Left lung (tissue), 14 donors: ENCODE results near the gene ZCWPW2. TPM values are rescaled to one million over a fixed set of nuclear protein-coding genes. Genes with fewer than 3 reads are reported as not detected.

Source experiments
- ATAC-seq: fragments of 200-7000 bp; cut with Tn5 transposase; one replicate; pipeline ENCODE4 v1.9.1; 2020; ENCODE audit warnings: moderate library complexity
- DNase-seq, 4 donors: peaks; one replicate each; pipeline ENCODE4 v3.0.0-alpha.2; 2013 to 2020
- H3K27ac ChIP-seq, 2 donors: fragments of 200-600 bp; sonication (generic) in 1 of 2; one replicate each; pipeline versions ENCODE4 v1.5.0 to v1.8.0; 2020 to 2021
- H3K27me3 ChIP-seq, 2 donors: fragments of 200-600 bp; sonication (generic) in 1 of 2; one replicate each; pipeline versions ENCODE4 v1.5.0 to v1.8.0; 2020 to 2021
- H3K36me3 ChIP-seq, 2 donors: fragments of 200-600 bp; sonication (generic) in 1 of 2; one replicate each; pipeline versions ENCODE4 v1.5.0 to v1.8.0; 2020 to 2021
- H3K4me1 ChIP-seq, 2 donors: fragments of 200-600 bp; one replicate each; pipeline ENCODE4 v1.8.0; 2021
- H3K4me3 ChIP-seq, 2 donors: fragments of 200-600 bp; sonication (generic) in 1 of 2; one replicate each; pipeline versions ENCODE4 v1.5.0 to v1.8.0; 2020 to 2021; ENCODE audit warnings: mild to moderate bottlenecking in 1 of 2
- H3K9me3 ChIP-seq, 2 donors: fragments of 200-600 bp; sonication (generic) in 1 of 2; one replicate each; pipeline versions ENCODE4 v1.5.0 to v1.8.0; 2020 to 2021
- CTCF ChIP-seq, 2 donors: fragments of 200-600 bp; sonication (generic) in 1 of 2; IDR thresholded peaks; one replicate each; pipeline versions ENCODE4 v1.5.0 to v1.8.0; 2021; ENCODE audit warnings: antibody characterized with exemption in 2 of 2
- intact Hi-C, 2 donors: fragments of 100-400 bp; cut with DNase I; formaldehyde crosslinking; loops; one replicate each; pipeline versions ENCODE4 v1.11.2 to v1.14.2; 2022
- long read RNA-seq, 12 donors: library from polyadenylated mRNA in 2 of 12; unstranded in 2 of 12; transcript quantifications; one replicate each; pipeline ENCODE4 v2.0.0 and lab custom pipeline, GENCODE V29; 2019 to 2026
- polyA plus RNA-seq, 6 donors: library from polyadenylated mRNA; unstranded; fragments of 120-200 nt; gene quantifications; one replicate each; pipeline ENCODE4 v1.2.1, GENCODE V29; 2013; ENCODE audit not compliant: insufficient read length in 6 of 6
- total RNA-seq, 2 donors: library from RNA; stranded (reverse); fragmentation: NEBNext Ultra II Directional; extraction: Animal tissue kit (Norgen Biotek cat#: 25700); gene quantifications; one replicate each; pipeline ENCODE4 v1.2.1, GENCODE V29; 2021
- donor health status: DM: no; HTN: yes; CAD: no.
- donor health status: DM: no; HTN: no; CAD: no.

ZCWPW2 gene
- 1 to 10 TPM in 1 of 2 donors, under 1 TPM in 1; 0.84 to 1.9 TPM for total RNA-seq
- polyA plus RNA-seq: 1 to 10 TPM; 2.0 to 3.4 (median 2.5) TPM
- long read RNA-seq, donor 1: 0 reads
- long read RNA-seq, donor 2: 0 reads
- long read RNA-seq, donor 3: 0 reads
- long read RNA-seq, donor 4, partial matches to known transcripts: 0 of 2 reads
- long read RNA-seq, donor 4, other reads (novel, unspliced or antisense): 2 of 2 reads
- long read RNA-seq, donor 5: 0 reads
- long read RNA-seq, donor 6: 0 reads
- long read RNA-seq, donor 7: 0 reads
- long read RNA-seq, donor 8: 0 reads
- long read RNA-seq, donor 9: 0 reads
- long read RNA-seq, donor 10: 0 reads
- long read RNA-seq, donor 11: 0 reads
- long read RNA-seq, donor 12: 0 reads

GRCh38 chr3:28348629-28349468, at the start of gene ZCWPW2, which contains the start of gene AZI2:
TSS of gene ZCWPW2 (plus strand) at chr3:28348721. CDS start at chr3:28413069, 64,348 bp downstream.
TSS of gene AZI2 (minus strand) at chr3:28348824. CDS start at chr3:28340617, 8,207 bp downstream.
- H3K27ac ChIP-seq: peak within 1 kb of the TSS; percentile 100
- H3K9me3 ChIP-seq: peaks cover 0 to 19% of the 10 kb centered on the region in 2 donors
- DNase-seq (peak; percentile 97 to 99 (median 98)), ATAC-seq (peak; percentile 98)
- peaks cover 0 to 16% of the 10 kb centered on the region in 2 donors for H3K36me3 ChIP-seq
- no peak for TF ChIP-seq CTCF (IDR thresholded peaks at IDR 0.05)
- intact Hi-C loops: no loop called here
- H3K4me3 ChIP-seq: peak within 1 kb of the TSS; percentile 69 to 74
- H3K4me1 ChIP-seq: peaks cover 22 to 55% of the 10 kb centered on the region in 2 donors
- H3K27me3 ChIP-seq: no peaks in the 10 kb centered on the region

- intact Hi-C loops: no loop called here
- TF ChIP-seq CTCF (IDR thresholded peaks at IDR 0.05): no peak
- no peak overlapping the region for H3K27ac ChIP-seq
- H3K36me3 ChIP-seq: no peaks in the 10 kb centered on the region
- H3K4me3 ChIP-seq: no peak overlapping the region
- no peaks in the 10 kb centered on the region for H3K9me3 ChIP-seq
- no peak for ATAC-seq
- H3K4me1 ChIP-seq: peaks cover 5 to 12% of the 10 kb centered on the region in 2 donors
- H3K27me3 ChIP-seq: no peaks in the 10 kb centered on the region
- DNase-seq: no peak
Measured at GRCh38 chr3:28299705-28300104, 48.8 kb upstream of the ZCWPW2 start.

GRCh38 chr3:28300345-28300962, 48.1 kb upstream of the ZCWPW2 start:
- ATAC-seq: no peak
- no peak for DNase-seq
- no peaks in the 10 kb centered on the region for H3K9me3 ChIP-seq
- no peaks in the 10 kb centered on the region for H3K36me3 ChIP-seq
- no peak for TF ChIP-seq CTCF (IDR thresholded peaks at IDR 0.05)
- intact Hi-C loops: no loop called here
- H3K4me3 ChIP-seq: no peak overlapping the region
- H3K27ac ChIP-seq: no peak overlapping the region
- peaks cover 5 to 9% of the 10 kb centered on the region in 2 donors for H3K4me1 ChIP-seq
- H3K27me3 ChIP-seq: no peaks in the 10 kb centered on the region

- intact Hi-C loops: no loop called here
- Histone ChIP-seq H3K9me3 (no peaks in the 10 kb centered on the region), H3K36me3 (no peaks in the 10 kb centered on the region), H3K27me3 (no peaks in the 10 kb centered on the region), H3K27ac (no peak overlapping the region), H3K4me3 (no peak overlapping the region), H3K4me1 (no peaks in the 10 kb centered on the region)
- ATAC-seq: peak; percentile 83
- peak in 1 of 4 donors; percentile 15 for DNase-seq
- no peak for TF ChIP-seq CTCF (IDR thresholded peaks at IDR 0.05)
Measured at GRCh38 chr3:28301688-28302087, 46.8 kb upstream of the ZCWPW2 start.
